Transverse colon (tissue), 4 donors: ENCODE results near the gene YWHAE. TPM values are rescaled to one million over a fixed set of nuclear protein-coding genes. Genes with fewer than 3 reads are reported as not detected.
"Not testable (repeated sequence)": the region's sequence is repeated elsewhere in the genome, so short reads cannot be mapped to it uniquely, and the experiment has no call there.

Experiments
- DNase-seq: peaks from one replicate; pipeline ENCODE4 v3.0.0-alpha.2; 2019
- H3K27ac ChIP-seq, 4 donors: fragments of 200-600 bp; sonication (generic); 2 replicates each; pipeline ENCODE4 v1.5.1; 2016 to 2018; ENCODE audit warnings: inconsistent platforms in 4 of 4
- H3K27me3 ChIP-seq: fragments of 200-600 bp; sonication (generic); 2 replicates; pipeline ENCODE4 v1.5.1; 2017; ENCODE audit warnings: inconsistent platforms
- H3K36me3 ChIP-seq, 4 donors: fragments of 200-600 bp; sonication (generic); 2 replicates each; pipeline ENCODE4 v1.5.1; 2017 to 2019; ENCODE audit warnings: inconsistent platforms in 4 of 4
- H3K4me1 ChIP-seq, 4 donors: fragments of 200-600 bp; sonication (generic); 2 replicates each; pipeline ENCODE4 v1.5.1; 2017 to 2020; ENCODE audit warnings: inconsistent platforms in 4 of 4
- H3K4me3 ChIP-seq, 4 donors: fragments of 200-600 bp; sonication (generic); 1 replicate in 1 of 4; 2 replicates in 3 of 4; pipeline versions ENCODE4 v1.5.1 to v1.6.1; 2017 to 2019; ENCODE audit warnings: inconsistent platforms in 4 of 4
- H3K9me3 ChIP-seq, 2 donors: fragments of 200-600 bp; sonication (generic); 2 replicates each; pipeline ENCODE4 v1.5.1; 2017 to 2019; ENCODE audit warnings: inconsistent platforms in 2 of 2
- CTCF ChIP-seq, 5 experiments: fragments of 200-600 bp in 3 of 5; fragments of 450-650 bp in 2 of 5; sonication (generic) in 3 of 5; IDR thresholded peaks; 1 replicate in 2 of 5; 2 replicates in 3 of 5; pipeline ENCODE4 v1.5.1; 2016 to 2017; ENCODE audit warnings: antibody characterized with exemption in 5 of 5, inconsistent platforms in 3 of 5, mild to moderate bottlenecking in 2 of 5, moderate library complexity in 1 of 5
- EP300 ChIP-seq: sonication (generic); formaldehyde crosslinking; IDR thresholded peaks from one replicate; pipeline ENCODE4 v1.6.1; 2017; ENCODE audit warnings: antibody characterized with exemption, low read depth
- POLR2A ChIP-seq: fragments of 450-650 bp; IDR thresholded peaks from one replicate; pipeline ENCODE4 v1.6.1; 2016; ENCODE audit warnings: antibody characterized with exemption, mild to moderate bottlenecking, moderate library complexity
- POLR2AphosphoS5 ChIP-seq, 3 donors: sonication (generic); formaldehyde crosslinking; IDR thresholded peaks; one replicate each; pipeline ENCODE4 v1.6.1; 2016; ENCODE audit warnings: antibody characterized with exemption in 3 of 3
- WGBS, 2 donors: methylation state at CpG; one replicate each; pipeline ENCODE4 v1.1.5; 2018; ENCODE audit warnings: low coverage in 1 of 2; 5-methylcytosine and 5-hydroxymethylcytosine counted together
- in situ Hi-C, 4 donors: fragments of 200-750 bp; cut with MboI; loops; one replicate each; pipeline versions ENCODE4 v1.15.0 to v1.15.1; 2017; ENCODE audit warnings: low sequenced_read_pairs in 3 of 4, low pct_ligation_motif_present in 1 of 4, low pct_unique_long_range_greater_than_20kb in 1 of 4
- intact Hi-C: fragments of 100-400 bp; cut with DNase I; formaldehyde crosslinking; loops from one replicate; pipeline ENCODE4 v1.15.1; 2023; ENCODE audit warnings: low total_unique reads
- total RNA-seq, 4 donors: library from RNA; depleted of rRNA; stranded (reverse); fragments of >200 nt; gene quantifications; one replicate each; pipeline ENCODE4 v1.1.0, GENCODE V29; 2016

Gene YWHAE
- total RNA-seq, 4 donors from 2014 or later: 158 to 2,397 (median 594) TPM

GRCh38 chr17:1354030-1354429 lies 46.0 kb downstream of the YWHAE start:
- DNase-seq: no peak
- H3K4me3 ChIP-seq: no peak overlapping the region
- H3K36me3 ChIP-seq: peaks cover 0 to 29% (median 13%) of the 10 kb centered on the region in 4 donors
- 89 to 90% methylated on average over 7 of the region's 7 CpGs for WGBS, 2 donors
- TF ChIP-seq CTCF (IDR thresholded peaks at IDR 0.05) (no peak), POLR2AphosphoS5 (IDR thresholded peaks at IDR 0.05) (no peak), POLR2A (no peak), EP300 (no peak)
- no peak overlapping the region for H3K27ac ChIP-seq
- H3K27me3 ChIP-seq: no peaks in the 10 kb centered on the region
- peaks cover 0 to 4% (median under 1%) of the 10 kb centered on the region in 4 donors for H3K4me1 ChIP-seq
- intact Hi-C loops: no loop called here
- no peaks in the 10 kb centered on the region for H3K9me3 ChIP-seq
- in situ Hi-C loops: no loop called here

- H3K36me3 ChIP-seq: peaks cover 0 to 28% (median 11%) of the 10 kb centered on the region in 4 donors
- in situ Hi-C loops: not testable (repeated sequence)
Observed at GRCh38 chr17:1352530-1352929, 47.5 kb downstream of the YWHAE start.

GRCh38 chr17:1351971-1352370 lies 48.1 kb downstream of the YWHAE start:
- Histone ChIP-seq H3K27ac (no peak overlapping the region), H3K36me3 (peaks cover 0 to 28% (median 11%) of the 10 kb centered on the region in 4 donors), H3K4me3 (no peak overlapping the region), H3K9me3 (no peaks in the 10 kb centered on the region), H3K27me3 (no peaks in the 10 kb centered on the region), H3K4me1 (peaks cover 4 to 22% (median 17%) of the 10 kb centered on the region in 4 donors)
- 75 to 86% methylated on average over 2 to 3 of the region's 3 CpGs for WGBS, 2 donors
- intact Hi-C loops (no loop called here), in situ Hi-C loops (no loop called here)
- DNase-seq: no peak
- no peak for TF ChIP-seq CTCF (IDR thresholded peaks at IDR 0.05)
- TF ChIP-seq EP300: no peak
- TF ChIP-seq POLR2AphosphoS5 (IDR thresholded peaks at IDR 0.05): no peak
- TF ChIP-seq POLR2A: no peak

More at GRCh38 chr17:1352530-1352929, 47.5 kb downstream of the YWHAE start:
- H3K4me3 ChIP-seq, intact Hi-C loops, DNase-seq, H3K9me3 ChIP-seq, H3K27me3 ChIP-seq, H3K27ac ChIP-seq: not testable (repeated sequence)
- 84 to 90% methylated on average over 3 to 16 of the region's 16 CpGs for WGBS, 2 donors
- H3K4me1 ChIP-seq: peaks cover 0 to 17% (median 12%) of the 10 kb centered on the region in 4 donors

GRCh38 chr17:1351275-1351674 lies 48.7 kb downstream of the YWHAE start:
- no peak overlapping the region for H3K4me3 ChIP-seq
- H3K27ac ChIP-seq: no peak overlapping the region
- whole genome bisulfite sequencing, 2 donors: 88 to 92% methylated on average over 4 to 5 of the region's 5 CpGs
- peaks cover 0 to 28% (median 11%) of the 10 kb centered on the region in 4 donors for H3K36me3 ChIP-seq
- no peak for DNase-seq
- no peaks in the 10 kb centered on the region for H3K9me3 ChIP-seq
- no peaks in the 10 kb centered on the region for H3K27me3 ChIP-seq
- intact Hi-C loops (no loop called here), in situ Hi-C loops (no loop called here)
- TF ChIP-seq EP300 (no peak), POLR2AphosphoS5 (IDR thresholded peaks at IDR 0.05) (no peak), CTCF (IDR thresholded peaks at IDR 0.05) (no peak), POLR2A (no peak)
- H3K4me1 ChIP-seq: peaks cover 4 to 29% (median 23%) of the 10 kb centered on the region in 4 donors
